ENCODE measurements around the gene NOS3.

NOS3 gene

GRCh38 chr7:151033864-151034249, 43.0 kb downstream of the NOS3 start:
- Histone ChIP-seq H3K4me3 (ENCODE audit: severe bottlenecking) (no peak overlapping the region), H3K9me3 (ENCODE audit: severe bottlenecking) (no peaks in the 10 kb centered on the region), H3K27ac (ENCODE audit: poor library complexity, severe bottlenecking) (no peak overlapping the region), H3K4me1 (ENCODE audit: insufficient read depth, poor library complexity, severe bottlenecking) (peaks cover 4% of the 10 kb centered on the region), H3K36me3 (ENCODE audit: low read depth) (no peaks in the 10 kb centered on the region), H3K27me3 (ENCODE audit: insufficient read depth, poor library complexity, severe bottlenecking) (no peaks in the 10 kb centered on the region)
- TF ChIP-seq, protein P1, sequence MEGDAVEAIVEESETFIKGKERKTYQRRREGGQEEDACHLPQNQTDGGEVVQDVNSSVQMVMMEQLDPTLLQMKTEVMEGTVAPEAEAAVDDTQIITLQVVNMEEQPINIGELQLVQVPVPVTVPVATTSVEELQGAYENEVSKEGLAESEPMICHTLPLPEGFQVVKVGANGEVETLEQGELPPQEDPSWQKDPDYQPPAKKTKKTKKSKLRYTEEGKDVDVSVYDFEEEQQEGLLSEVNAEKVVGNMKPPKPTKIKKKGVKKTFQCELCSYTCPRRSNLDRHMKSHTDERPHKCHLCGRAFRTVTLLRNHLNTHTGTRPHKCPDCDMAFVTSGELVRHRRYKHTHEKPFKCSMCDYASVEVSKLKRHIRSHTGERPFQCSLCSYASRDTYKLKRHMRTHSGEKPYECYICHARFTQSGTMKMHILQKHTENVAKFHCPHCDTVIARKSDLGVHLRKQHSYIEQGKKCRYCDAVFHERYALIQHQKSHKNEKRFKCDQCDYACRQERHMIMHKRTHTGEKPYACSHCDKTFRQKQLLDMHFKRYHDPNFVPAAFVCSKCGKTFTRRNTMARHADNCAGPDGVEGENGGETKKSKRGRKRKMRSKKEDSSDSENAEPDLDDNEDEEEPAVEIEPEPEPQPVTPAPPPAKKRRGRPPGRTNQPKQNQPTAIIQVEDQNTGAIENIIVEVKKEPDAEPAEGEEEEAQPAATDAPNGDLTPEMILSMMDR (IDR thresholded peaks at IDR 0.05; ENCODE audit: poor library complexity, severe bottlenecking) = no peak
- ATAC-seq (ENCODE audit: low read depth) = no peak
- DNase-seq (ENCODE audit: low spot score) = no peak

GRCh38 chr7:151034312-151035025, 43.7 kb downstream of the NOS3 start:
- Histone ChIP-seq H3K4me1 (ENCODE audit: insufficient read depth, poor library complexity, severe bottlenecking) (peaks cover 10% of the 10 kb centered on the region), H3K27me3 (ENCODE audit: insufficient read depth, poor library complexity, severe bottlenecking) (no peaks in the 10 kb centered on the region), H3K9me3 (ENCODE audit: severe bottlenecking) (no peaks in the 10 kb centered on the region), H3K27ac (ENCODE audit: poor library complexity, severe bottlenecking) (no peak overlapping the region), H3K4me3 (ENCODE audit: severe bottlenecking) (no peak overlapping the region), H3K36me3 (ENCODE audit: low read depth) (no peaks in the 10 kb centered on the region)
- no peak for ATAC-seq (ENCODE audit: low read depth)
- TF ChIP-seq, protein P1 (IDR thresholded peaks at IDR 0.05; ENCODE audit: poor library complexity, severe bottlenecking) = no peak
- DNase-seq (ENCODE audit: low spot score) = no peak

DNA sequence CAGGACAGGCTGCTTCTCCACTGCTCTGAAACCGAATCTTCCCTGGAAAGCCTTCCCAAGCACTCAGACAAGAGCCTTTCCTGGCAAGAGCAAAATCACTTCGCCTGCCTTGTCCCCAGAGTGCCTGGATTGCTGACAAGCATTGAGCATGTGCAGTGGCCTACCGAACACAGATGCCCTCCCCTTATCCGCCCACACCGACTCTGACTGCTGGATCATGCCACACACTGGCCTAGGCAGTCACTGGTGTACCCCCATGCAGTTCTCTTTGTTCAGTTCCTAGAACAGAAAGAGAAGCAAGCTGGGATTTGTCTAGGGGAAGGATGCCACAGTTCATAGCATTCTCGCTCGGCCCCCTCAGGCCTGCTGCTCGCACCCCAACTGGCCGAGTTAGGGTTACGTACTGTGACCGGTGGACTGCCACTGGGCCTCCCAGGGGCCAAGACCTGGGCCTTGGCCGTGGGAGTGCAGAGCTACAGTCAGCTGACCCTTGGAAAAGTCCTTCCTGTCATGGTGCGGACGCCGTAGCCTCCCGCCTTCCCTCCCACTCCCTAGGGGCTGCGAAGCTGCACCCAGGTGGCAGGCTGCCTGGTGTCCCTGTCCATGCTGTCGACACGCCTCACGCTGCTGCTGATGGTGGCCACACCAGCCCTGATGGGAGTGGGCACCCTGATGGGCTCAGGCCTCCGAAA, 44.4 kb downstream of the NOS3 start:
- no peaks in the 10 kb centered on the region for H3K36me3 ChIP-seq (ENCODE audit: low read depth)
- TF ChIP-seq, protein P1 (IDR thresholded peaks at IDR 0.05; ENCODE audit: poor library complexity, severe bottlenecking) = no peak
- no peaks in the 10 kb centered on the region for H3K9me3 ChIP-seq (ENCODE audit: severe bottlenecking)
- DNase-seq (ENCODE audit: low spot score) (no peak), ATAC-seq (ENCODE audit: low read depth) (no peak)
- H3K4me1 ChIP-seq (ENCODE audit: insufficient read depth, poor library complexity, severe bottlenecking) = peaks cover 14% of the 10 kb centered on the region
- H3K27ac ChIP-seq (ENCODE audit: poor library complexity, severe bottlenecking) = no peak overlapping the region
- H3K4me3 ChIP-seq (ENCODE audit: severe bottlenecking) = no peak overlapping the region
- H3K27me3 ChIP-seq (ENCODE audit: insufficient read depth, poor library complexity, severe bottlenecking) = no peaks in the 10 kb centered on the region

DNA sequence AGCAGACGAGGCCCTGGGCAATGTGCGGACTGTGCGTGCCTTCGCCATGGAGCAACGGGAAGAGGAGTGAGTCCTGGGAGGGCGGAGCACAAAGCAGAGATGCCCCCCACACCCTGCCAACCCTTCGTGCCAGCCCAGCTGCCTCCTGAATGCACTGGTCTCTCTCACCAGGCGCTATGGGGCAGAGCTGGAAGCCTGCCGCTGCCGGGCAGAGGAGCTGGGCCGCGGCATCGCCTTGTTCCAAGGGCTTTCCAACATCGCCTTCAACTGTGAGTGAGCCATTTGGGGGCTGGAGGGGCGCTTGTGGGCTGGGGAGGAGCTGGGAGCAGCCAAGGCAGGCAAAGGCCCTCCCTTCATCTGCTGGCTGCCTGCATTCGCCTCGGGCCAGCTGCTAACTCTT, 45.1 kb downstream of the NOS3 start:
- TF ChIP-seq, protein P1 (IDR thresholded peaks at IDR 0.05; ENCODE audit: poor library complexity, severe bottlenecking) = no peak

More for the DNA sequence above, 45.1 kb downstream of the NOS3 start:
- DNase-seq (ENCODE audit: low spot score) (no peak), ATAC-seq (ENCODE audit: low read depth) (no peak)
- H3K4me3 ChIP-seq (ENCODE audit: severe bottlenecking) = no peak overlapping the region
- H3K9me3 ChIP-seq (ENCODE audit: severe bottlenecking) = no peaks in the 10 kb centered on the region
- H3K27me3 ChIP-seq (ENCODE audit: insufficient read depth, poor library complexity, severe bottlenecking) = no peaks in the 10 kb centered on the region
- no peak overlapping the region for H3K27ac ChIP-seq (ENCODE audit: poor library complexity, severe bottlenecking)
- peaks cover 14% of the 10 kb centered on the region for H3K4me1 ChIP-seq (ENCODE audit: insufficient read depth, poor library complexity, severe bottlenecking)
- H3K36me3 ChIP-seq (ENCODE audit: low read depth) = no peaks in the 10 kb centered on the region

Measured in RWPE2 (cell line).